ENCODE measurements around the gene TSPAN7. TPM values are rescaled to one million over a fixed set of nuclear protein-coding genes. Genes with fewer than 3 reads are reported as not detected.

Gene TSPAN7
- total RNA-seq, 1 experiment from 2014 or later, result not detected

- BruUV-seq (replicated peaks), result no TSS peak
- no peaks in the 10 kb centered on the region for H3K27me3 ChIP-seq (ENCODE audit: insufficient read depth, low read depth)
- no peak overlapping the region for H3K4me3 ChIP-seq
- H4K20me1 ChIP-seq (ENCODE audit: insufficient read depth), result no peaks in the 10 kb centered on the region
- H3K4me1 ChIP-seq (replicated peaks; ENCODE audit: insufficient read depth), result no peaks in the 10 kb centered on the region
- H3K4me2 ChIP-seq, result no peak overlapping the region
- no peak overlapping the region for H3K27ac ChIP-seq
- H2AFZ ChIP-seq, result no peak overlapping the region
- no peaks in the 10 kb centered on the region for H3F3A ChIP-seq (ENCODE audit: insufficient read depth, low read depth)
- no peaks in the 10 kb centered on the region for H3K9me3 ChIP-seq (ENCODE audit: insufficient read depth, low read depth)
- H3K9me2 ChIP-seq (ENCODE audit: insufficient read depth), result no peaks in the 10 kb centered on the region
- intact Hi-C loops (cut with micrococcal nuclease; ENCODE audit: unreplicated experiment), result no loop called here
- H3K79me2 ChIP-seq (ENCODE audit: low read depth), result no peaks in the 10 kb centered on the region
- DNase-seq, result no peak
- TF ChIP-seq EZH2 (IDR thresholded peaks at IDR 0.05; ENCODE audit: low read depth), result no peak
- TF ChIP-seq, protein P1, sequence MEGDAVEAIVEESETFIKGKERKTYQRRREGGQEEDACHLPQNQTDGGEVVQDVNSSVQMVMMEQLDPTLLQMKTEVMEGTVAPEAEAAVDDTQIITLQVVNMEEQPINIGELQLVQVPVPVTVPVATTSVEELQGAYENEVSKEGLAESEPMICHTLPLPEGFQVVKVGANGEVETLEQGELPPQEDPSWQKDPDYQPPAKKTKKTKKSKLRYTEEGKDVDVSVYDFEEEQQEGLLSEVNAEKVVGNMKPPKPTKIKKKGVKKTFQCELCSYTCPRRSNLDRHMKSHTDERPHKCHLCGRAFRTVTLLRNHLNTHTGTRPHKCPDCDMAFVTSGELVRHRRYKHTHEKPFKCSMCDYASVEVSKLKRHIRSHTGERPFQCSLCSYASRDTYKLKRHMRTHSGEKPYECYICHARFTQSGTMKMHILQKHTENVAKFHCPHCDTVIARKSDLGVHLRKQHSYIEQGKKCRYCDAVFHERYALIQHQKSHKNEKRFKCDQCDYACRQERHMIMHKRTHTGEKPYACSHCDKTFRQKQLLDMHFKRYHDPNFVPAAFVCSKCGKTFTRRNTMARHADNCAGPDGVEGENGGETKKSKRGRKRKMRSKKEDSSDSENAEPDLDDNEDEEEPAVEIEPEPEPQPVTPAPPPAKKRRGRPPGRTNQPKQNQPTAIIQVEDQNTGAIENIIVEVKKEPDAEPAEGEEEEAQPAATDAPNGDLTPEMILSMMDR (conservative IDR thresholded peaks at IDR 0.05), result no peak
- ChIA-PET CTCF (no interaction called here), POLR2A (ENCODE audit: unreplicated experiment) (no interaction called here)
- H3K36me3 ChIP-seq (ENCODE audit: low read depth), result no peaks in the 10 kb centered on the region
These were observed 165.3 kb downstream of the TSPAN7 start for GRCh38 chrX:38726612-38727011.

DNA sequence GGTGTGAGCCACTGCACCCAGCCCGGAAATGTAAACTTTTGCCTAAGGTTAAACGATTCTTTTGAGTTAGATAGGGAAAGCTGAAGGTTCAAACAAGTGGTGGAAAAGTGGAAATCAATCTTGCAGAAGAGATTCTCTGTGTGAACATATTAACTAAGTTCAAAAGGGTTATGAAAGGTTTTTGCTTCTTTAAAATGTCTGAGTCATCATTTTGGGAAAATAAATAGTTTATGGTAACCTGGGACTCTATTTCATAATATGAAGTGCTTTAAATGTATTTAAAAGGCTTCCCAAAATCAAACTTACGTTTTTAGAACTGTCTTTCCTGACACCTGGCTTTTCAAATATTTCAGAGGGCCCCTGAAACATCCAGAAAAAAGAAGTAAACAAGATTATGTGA lies 166.3 kb downstream of the TSPAN7 start:
- TF ChIP-seq EZH2 (IDR thresholded peaks at IDR 0.05; ENCODE audit: low read depth), result no peak
- TF ChIP-seq, protein P1 (conservative IDR thresholded peaks at IDR 0.05), result no peak
- Histone ChIP-seq H3K4me1 (replicated peaks; ENCODE audit: insufficient read depth) (no peaks in the 10 kb centered on the region), H3K9me2 (ENCODE audit: insufficient read depth) (no peaks in the 10 kb centered on the region), H3K9me3 (ENCODE audit: insufficient read depth, low read depth) (no peaks in the 10 kb centered on the region), H3F3A (ENCODE audit: insufficient read depth, low read depth) (no peaks in the 10 kb centered on the region), H3K27ac (no peak overlapping the region), H3K4me3 (no peak overlapping the region), H3K36me3 (ENCODE audit: low read depth) (no peaks in the 10 kb centered on the region), H3K4me2 (no peak overlapping the region), H3K79me2 (ENCODE audit: low read depth) (no peaks in the 10 kb centered on the region), H3K27me3 (ENCODE audit: insufficient read depth, low read depth) (no peaks in the 10 kb centered on the region), H4K20me1 (ENCODE audit: insufficient read depth) (no peaks in the 10 kb centered on the region), H2AFZ (no peak overlapping the region)
- BruUV-seq (replicated peaks), result no TSS peak
- ChIA-PET CTCF (no interaction called here), POLR2A (ENCODE audit: unreplicated experiment) (no interaction called here)
- intact Hi-C loops (cut with micrococcal nuclease; ENCODE audit: unreplicated experiment), result no loop called here
- no peak for DNase-seq

DNA sequence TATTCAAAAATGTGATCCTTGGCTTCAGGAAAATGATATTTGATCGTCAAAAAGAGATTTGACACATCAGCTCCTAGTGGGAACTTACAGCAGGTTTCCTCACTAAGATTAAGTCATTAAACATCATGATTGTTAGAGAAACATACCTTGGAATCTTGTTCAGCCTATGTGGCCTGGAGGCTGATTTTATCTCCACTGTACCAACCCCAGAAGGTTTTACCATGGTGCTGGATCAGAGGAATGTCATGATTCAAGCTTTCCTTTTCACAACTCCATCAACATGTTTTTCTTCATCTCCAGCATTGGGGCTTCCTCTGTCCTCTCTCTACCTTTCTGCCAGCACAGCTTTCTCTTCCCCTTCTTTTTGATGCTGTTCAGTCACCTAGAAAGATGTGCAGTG lies 171.5 kb downstream of the TSPAN7 start:
- intact Hi-C loops (cut with micrococcal nuclease; ENCODE audit: unreplicated experiment), result no loop called here
- Histone ChIP-seq H3K79me2 (ENCODE audit: low read depth) (no peaks in the 10 kb centered on the region), H3K4me3 (no peak overlapping the region), H3K27ac (no peak overlapping the region), H3F3A (ENCODE audit: insufficient read depth, low read depth) (no peaks in the 10 kb centered on the region), H3K4me1 (replicated peaks; ENCODE audit: insufficient read depth) (no peaks in the 10 kb centered on the region), H4K20me1 (ENCODE audit: insufficient read depth) (no peaks in the 10 kb centered on the region), H3K9me2 (ENCODE audit: insufficient read depth) (no peaks in the 10 kb centered on the region), H3K36me3 (ENCODE audit: low read depth) (no peaks in the 10 kb centered on the region), H3K27me3 (ENCODE audit: insufficient read depth, low read depth) (no peaks in the 10 kb centered on the region), H3K4me2 (no peak overlapping the region), H3K9me3 (ENCODE audit: insufficient read depth, low read depth) (no peaks in the 10 kb centered on the region), H2AFZ (no peak overlapping the region)
- POLR2A ChIA-PET (ENCODE audit: unreplicated experiment), result no interaction called here
- CTCF ChIA-PET, result no interaction called here
- DNase-seq, result no peak
- TF ChIP-seq EZH2 (IDR thresholded peaks at IDR 0.05; ENCODE audit: low read depth), result no peak
- TF ChIP-seq, protein P1 (conservative IDR thresholded peaks at IDR 0.05), result no peak
- no TSS peak for BruUV-seq (replicated peaks)

Other genes with a start within 250 kb of the TSPAN7 start
- gene RPGR, start 234.0 kb upstream of the TSPAN7 start, total RNA-seq (2021), result not detected in 2 replicates
- gene OTC, start 208.9 kb upstream of the TSPAN7 start, total RNA-seq (2021), result not detected in 2 replicates
- gene MID1IP1, start 239.9 kb downstream of the TSPAN7 start, total RNA-seq (2021), result not detected in 2 replicates